Sigmoid colon (tissue), 3 donors: ENCODE results near the gene MTM1.

Experiments used
- POLR2A ChIP-seq, 2 donors: fragments of 450-650 bp; IDR thresholded peaks; one replicate each; pipeline ENCODE4 v1.6.1; 2016; ENCODE audit warnings: antibody characterized with exemption in 2 of 2, mild to moderate bottlenecking in 2 of 2, moderate library complexity in 2 of 2
- TF ChIP-seq, protein P1 (sequence below), 4 experiments: fragments of 450-650 bp in 3 of 4; fragments of 200-600 bp in 1 of 4; IDR thresholded peaks; one replicate each; pipeline ENCODE4 v1.5.1; 2016 to 2019; ENCODE audit warnings: antibody characterized with exemption in 4 of 4, mild to moderate bottlenecking in 3 of 4, moderate library complexity in 2 of 4

DNA sequence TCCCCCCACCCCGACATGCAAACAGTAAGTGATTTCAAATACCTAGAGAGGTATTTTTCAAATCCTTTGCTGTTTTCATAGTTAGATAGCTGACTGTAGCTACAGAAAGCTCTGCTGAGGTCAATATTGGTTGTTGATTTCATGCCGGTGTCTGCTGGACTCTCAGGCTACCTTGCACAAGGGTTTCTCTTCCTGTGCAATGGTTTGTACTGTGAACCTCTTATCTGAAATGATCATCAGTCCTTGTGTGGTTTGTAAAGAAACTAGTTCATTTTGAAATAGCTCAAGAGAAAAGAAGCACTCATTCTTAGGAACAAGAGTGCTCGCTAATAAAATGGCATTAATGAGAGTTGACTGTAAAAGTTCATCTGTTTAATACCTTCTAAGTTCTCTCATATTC, 2.1 kb downstream of the MTM1 start:
- TF ChIP-seq, protein P1, sequence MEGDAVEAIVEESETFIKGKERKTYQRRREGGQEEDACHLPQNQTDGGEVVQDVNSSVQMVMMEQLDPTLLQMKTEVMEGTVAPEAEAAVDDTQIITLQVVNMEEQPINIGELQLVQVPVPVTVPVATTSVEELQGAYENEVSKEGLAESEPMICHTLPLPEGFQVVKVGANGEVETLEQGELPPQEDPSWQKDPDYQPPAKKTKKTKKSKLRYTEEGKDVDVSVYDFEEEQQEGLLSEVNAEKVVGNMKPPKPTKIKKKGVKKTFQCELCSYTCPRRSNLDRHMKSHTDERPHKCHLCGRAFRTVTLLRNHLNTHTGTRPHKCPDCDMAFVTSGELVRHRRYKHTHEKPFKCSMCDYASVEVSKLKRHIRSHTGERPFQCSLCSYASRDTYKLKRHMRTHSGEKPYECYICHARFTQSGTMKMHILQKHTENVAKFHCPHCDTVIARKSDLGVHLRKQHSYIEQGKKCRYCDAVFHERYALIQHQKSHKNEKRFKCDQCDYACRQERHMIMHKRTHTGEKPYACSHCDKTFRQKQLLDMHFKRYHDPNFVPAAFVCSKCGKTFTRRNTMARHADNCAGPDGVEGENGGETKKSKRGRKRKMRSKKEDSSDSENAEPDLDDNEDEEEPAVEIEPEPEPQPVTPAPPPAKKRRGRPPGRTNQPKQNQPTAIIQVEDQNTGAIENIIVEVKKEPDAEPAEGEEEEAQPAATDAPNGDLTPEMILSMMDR (IDR thresholded peaks at IDR 0.05): no peak
- no peak for TF ChIP-seq POLR2A (IDR thresholded peaks at IDR 0.05)
